Esophagus muscularis mucosa (tissue), 3 donors: ENCODE results near the gene FAM241A.

Experiments
- POLR2A ChIP-seq: fragments of 450-650 bp; IDR thresholded peaks from one replicate; pipeline ENCODE4 v1.6.1; 2017; ENCODE audit warnings: antibody characterized with exemption, moderate library complexity, mild to moderate bottlenecking, low read depth
- TF ChIP-seq, protein P1 (sequence below), 3 experiments: fragments of 200-600 bp in 2 of 3; fragments of 450-650 bp in 1 of 3; sonication (generic) in 2 of 3; IDR thresholded peaks; one replicate each; pipeline ENCODE4 v1.5.1; 2017 to 2019; ENCODE audit warnings: antibody characterized with exemption in 3 of 3, mild to moderate bottlenecking in 2 of 3, moderate library complexity in 1 of 3

DNA sequence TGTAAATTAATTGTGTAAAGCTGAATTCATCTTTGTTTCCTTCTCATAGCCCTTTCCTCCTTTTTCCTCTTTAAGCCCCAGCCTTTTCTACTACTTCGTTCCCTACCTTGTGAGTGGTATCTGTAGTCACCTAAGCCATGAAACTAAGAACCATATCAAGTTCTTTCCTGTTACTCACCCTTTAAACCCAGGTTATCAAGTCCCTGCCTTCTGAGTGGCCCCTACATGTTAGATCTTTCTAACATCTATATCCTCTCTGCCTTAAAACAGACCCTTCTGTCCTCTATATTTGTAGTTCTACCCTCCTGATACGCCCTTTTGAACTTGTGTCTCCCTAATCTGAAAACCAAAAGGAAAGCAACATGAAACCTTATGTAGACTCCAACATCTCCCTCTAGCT, 93.6 kb downstream of the FAM241A start:
- TF ChIP-seq, protein P1, sequence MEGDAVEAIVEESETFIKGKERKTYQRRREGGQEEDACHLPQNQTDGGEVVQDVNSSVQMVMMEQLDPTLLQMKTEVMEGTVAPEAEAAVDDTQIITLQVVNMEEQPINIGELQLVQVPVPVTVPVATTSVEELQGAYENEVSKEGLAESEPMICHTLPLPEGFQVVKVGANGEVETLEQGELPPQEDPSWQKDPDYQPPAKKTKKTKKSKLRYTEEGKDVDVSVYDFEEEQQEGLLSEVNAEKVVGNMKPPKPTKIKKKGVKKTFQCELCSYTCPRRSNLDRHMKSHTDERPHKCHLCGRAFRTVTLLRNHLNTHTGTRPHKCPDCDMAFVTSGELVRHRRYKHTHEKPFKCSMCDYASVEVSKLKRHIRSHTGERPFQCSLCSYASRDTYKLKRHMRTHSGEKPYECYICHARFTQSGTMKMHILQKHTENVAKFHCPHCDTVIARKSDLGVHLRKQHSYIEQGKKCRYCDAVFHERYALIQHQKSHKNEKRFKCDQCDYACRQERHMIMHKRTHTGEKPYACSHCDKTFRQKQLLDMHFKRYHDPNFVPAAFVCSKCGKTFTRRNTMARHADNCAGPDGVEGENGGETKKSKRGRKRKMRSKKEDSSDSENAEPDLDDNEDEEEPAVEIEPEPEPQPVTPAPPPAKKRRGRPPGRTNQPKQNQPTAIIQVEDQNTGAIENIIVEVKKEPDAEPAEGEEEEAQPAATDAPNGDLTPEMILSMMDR (IDR thresholded peaks at IDR 0.05), result no peak
- TF ChIP-seq POLR2A, result no peak
